PC-3 (cell line): ENCODE data around the gene EIF3B. TPM values are rescaled to one million over a fixed set of nuclear protein-coding genes. Genes with fewer than 3 reads are reported as not detected.

Experiments used
- ATAC-seq: fragments of 200-7000 bp; cut with Tn5 transposase; 2 replicates; pipeline ENCODE4 v1.9.1; 2020; ENCODE audit warnings: mild to moderate bottlenecking, moderate library complexity
- BruUV-seq: library from RNA; stranded (reverse); fragments of 400-500 nt; replicated peaks from 2 replicates; lab custom pipeline; 2021; lab: Mats Ljungman, UMichigan
- CTCF ChIA-PET: fragments of 300-600 bp; sonication (Branson Sonifier 250); formaldehyde crosslinking; loops from one replicate; lab custom pipeline; 2022; ENCODE audit warnings: antibody characterized with exemption; lab: Charles Lee
- POLR2A ChIA-PET: fragments of 300-600 bp; sonication (Branson Sonifier 250); formaldehyde crosslinking; loops from one replicate; lab custom pipeline; 2022; ENCODE audit warnings: antibody characterized with exemption; ENCODE audit not compliant: unreplicated experiment; lab: Charles Lee
- DNase-seq: peaks from one replicate; pipeline ENCODE4 v3.0.0-alpha.2; 2015
- H2AFZ ChIP-seq: fragments of 300-600 bp; sonication (generic); 2 replicates; pipeline ENCODE4 v1.6.0; 2016; ENCODE audit warnings: antibody characterized with exemption, low read length
- H3F3A ChIP-seq: fragments of 300-600 bp; sonication (generic); one replicate; pipeline ENCODE4 v1.6.0; 2017; ENCODE audit warnings: antibody characterized with exemption, low read length, control low read depth, mild to moderate bottlenecking; ENCODE audit not compliant: unreplicated experiment
- H3K27ac ChIP-seq: fragments of 300-600 bp; sonication (generic); 2 replicates; pipeline ENCODE4 v1.5.1; 2016; ENCODE audit warnings: mild to moderate bottlenecking, low read length
- H3K27me3 ChIP-seq: fragments of 300-600 bp; sonication (generic); 2 replicates; pipeline ENCODE4 v1.6.1; 2016; ENCODE audit warnings: low read length, mixed read lengths
- H3K36me3 ChIP-seq: fragments of 300-600 bp; sonication (generic); 2 replicates; pipeline ENCODE4 v1.6.1; 2016; ENCODE audit warnings: low read depth, mixed run types, low read length, mixed read lengths
- H3K4me1 ChIP-seq: fragments of 300-600 bp; sonication (generic); 2 replicates; pipeline ENCODE4 v1.5.1; 2016; ENCODE audit warnings: low read length; ENCODE audit not compliant: insufficient read depth
- H3K4me2 ChIP-seq: fragments of 300-600 bp; sonication (generic); 2 replicates; pipeline ENCODE4 v1.6.0; 2016; ENCODE audit warnings: low read length
- H3K4me3 ChIP-seq: fragments of 300-600 bp; sonication (generic); 2 replicates; pipeline ENCODE4 v1.5.1; 2016; ENCODE audit warnings: mild to moderate bottlenecking, low read length, mixed read lengths
- H3K79me2 ChIP-seq: fragments of 300-600 bp; sonication (generic); 2 replicates; pipeline ENCODE4 v1.6.1; 2017; ENCODE audit warnings: low read length, mixed read lengths
- H3K9ac ChIP-seq: fragments of 300-600 bp; sonication (generic); 2 replicates; pipeline ENCODE4 v1.6.0; 2016; ENCODE audit warnings: mild to moderate bottlenecking, low read length
- H3K9me2 ChIP-seq: fragments of 300-600 bp; sonication (generic); replicated peaks from 2 replicates; pipeline ENCODE4 v1.6.1; 2016; ENCODE audit warnings: mixed run types, low read length, mixed read lengths
- H3K9me3 ChIP-seq: fragments of 300-600 bp; sonication (generic); 2 replicates; pipeline ENCODE4 v1.6.1; 2016; ENCODE audit warnings: low read length, mixed read lengths
- H4K20me1 ChIP-seq: fragments of 300-600 bp; sonication (generic); 2 replicates; pipeline ENCODE4 v1.6.1; 2016; ENCODE audit warnings: low read length, mixed read lengths
- CTCF ChIP-seq: fragments of 300-600 bp; sonication (generic); conservative IDR thresholded peaks from 2 replicates; pipeline ENCODE4 v1.5.1; 2017; ENCODE audit warnings: antibody characterized with exemption, low read depth, mild to moderate bottlenecking, low read length
- EZH2 ChIP-seq: fragments of 300-600 bp; sonication (generic); IDR thresholded peaks from one replicate; pipeline ENCODE4 v1.6.1; 2017; ENCODE audit warnings: antibody characterized with exemption, mild to moderate bottlenecking, low read length; ENCODE audit not compliant: unreplicated experiment
- EZH2phosphoT487 ChIP-seq: fragments of 300-600 bp; sonication (generic); IDR thresholded peaks from 2 replicates; pipeline ENCODE4 v1.6.1; 2018; ENCODE audit warnings: mild to moderate bottlenecking, antibody characterized with exemption, low read length, borderline replicate concordance
- intact Hi-C: fragments of 100-400 bp; cut with micrococcal nuclease; formaldehyde crosslinking; loops from 2 replicates; pipeline ENCODE4 v1.9.0; 2023
- total RNA-seq: library from RNA; depleted of rRNA; stranded (reverse); fragments of >200 nt; gene quantifications from 2 replicates; pipeline ENCODE4 v1.2.3, GENCODE V29; 2014

Gene EIF3B
- total RNA-seq, 1 experiment from 2014 or later = 289 TPM

GRCh38 chr7:2354939-2355704 is 495 bp downstream of the EIF3B start:
- Histone ChIP-seq H2AFZ (no peak overlapping the region), H4K20me1 (peaks cover 49% of the 10 kb centered on the region), H3K9ac (peak overlapping the region; percentile 100), H3K4me1 (peaks cover 25% of the 10 kb centered on the region), H3K36me3 (peaks cover 38% of the 10 kb centered on the region), H3K79me2 (peaks cover 80% of the 10 kb centered on the region), H3K9me2 (no peaks in the 10 kb centered on the region), H3F3A (no peaks in the 10 kb centered on the region), H3K4me2 (peak overlapping the region; percentile 100), H3K27ac (peak overlapping the region; percentile 31), H3K27me3 (no peaks in the 10 kb centered on the region), H3K9me3 (no peaks in the 10 kb centered on the region), H3K4me3 (peak overlapping the region; percentile 99)
- CTCF ChIA-PET = no interaction called here
- BruUV-seq = no TSS peak
- intact Hi-C loops = loop anchor here (10.0 kb wide), 1 partner anchor 780 kb away; the partner anchor contains the start of gene PSMG3
- ATAC-seq (peak; percentile 3), DNase-seq (no peak)
- POLR2A ChIA-PET = interaction anchor here (0.7 kb wide), 1 partner anchor 785 kb away, joined by 3 read pairs; no protein-coding TSS in a partner anchor
- no peak for TF ChIP-seq CTCF
- TF ChIP-seq EZH2phosphoT487 = no peak
- no peak for TF ChIP-seq EZH2

- peaks cover 54% of the 10 kb centered on the region for H4K20me1 ChIP-seq
- intact Hi-C loops = loop anchor here (10.0 kb wide), 1 partner anchor 781 kb away; the partner anchor contains the start of gene PSMG3
- H3K27me3 ChIP-seq = no peaks in the 10 kb centered on the region
- H2AFZ ChIP-seq = no peak overlapping the region
- peak overlapping the region; percentile 100 for H3K9ac ChIP-seq
- DNase-seq (no peak), ATAC-seq (no peak)
- peaks cover 86% of the 10 kb centered on the region for H3K79me2 ChIP-seq
- no peaks in the 10 kb centered on the region for H3K9me3 ChIP-seq
- no peaks in the 10 kb centered on the region for H3F3A ChIP-seq
- ChIA-PET POLR2A (interaction anchor here (0.7 kb wide), 1 partner anchor 785 kb away, joined by 3 read pairs; no protein-coding TSS in a partner anchor), CTCF (no interaction called here)
- H3K4me2 ChIP-seq = peak overlapping the region; percentile 100
- peak overlapping the region; percentile 99 for H3K4me3 ChIP-seq
- H3K27ac ChIP-seq = no peak overlapping the region
- peaks cover 25% of the 10 kb centered on the region for H3K4me1 ChIP-seq
- peaks cover 43% of the 10 kb centered on the region for H3K36me3 ChIP-seq
- BruUV-seq = TSS peak; percentile 59
- no peaks in the 10 kb centered on the region for H3K9me2 ChIP-seq
- no peak for TF ChIP-seq CTCF
- TF ChIP-seq EZH2phosphoT487 = no peak
- no peak for TF ChIP-seq EZH2
These were observed 1.0 kb downstream of the EIF3B start for GRCh38 chr7:2355705-2356008.

GRCh38 chr7:2357165-2357564 is 2.5 kb downstream of the EIF3B start:
- ChIA-PET CTCF (no interaction called here), POLR2A (interaction anchor here (0.6 kb wide), 1 partner anchor 266 kb away, joined by 3 read pairs; no protein-coding TSS in a partner anchor)
- Histone ChIP-seq H3K4me3 (peak overlapping the region; percentile 99), H3K4me2 (peak overlapping the region; percentile 100), H2AFZ (no peak overlapping the region), H3K27me3 (no peaks in the 10 kb centered on the region), H3K9ac (no peak overlapping the region), H3K9me3 (no peaks in the 10 kb centered on the region), H3K36me3 (peaks cover 51% of the 10 kb centered on the region), H3F3A (no peaks in the 10 kb centered on the region), H4K20me1 (peaks cover 60% of the 10 kb centered on the region), H3K79me2 (peaks cover 88% of the 10 kb centered on the region), H3K9me2 (no peaks in the 10 kb centered on the region), H3K4me1 (peaks cover 25% of the 10 kb centered on the region), H3K27ac (no peak overlapping the region)
- DNase-seq (peak; percentile 22), ATAC-seq (no peak)
- no peak for TF ChIP-seq EZH2phosphoT487
- TF ChIP-seq CTCF = no peak
- no peak for TF ChIP-seq EZH2
- BruUV-seq = no TSS peak
- intact Hi-C loops = loop anchor here (10.0 kb wide), 1 partner anchor 782 kb away; the partner anchor contains the start of gene PSMG3
